Fibroblast of pulmonary artery (primary cell): ENCODE data around the gene COL4A3.

Experiments
- DNase-seq: peaks from one replicate; pipeline ENCODE4 v3.0.0-alpha.2; 2010; ENCODE audit warnings: low read depth
- H3K4me3 ChIP-seq: replicated peaks from 2 replicates; pipeline ENCODE4 v1.5.1; 2011; ENCODE audit warnings: low read depth, mild to moderate bottlenecking, control low read depth, low read length, moderate library complexity
- CTCF ChIP-seq: IDR thresholded peaks from 2 replicates; pipeline ENCODE4 v1.5.1; 2011; ENCODE audit warnings: mild to moderate bottlenecking, control low read depth, low read length, inconsistent platforms; ENCODE audit errors: missing control alignments

The COL4A3 gene

GRCh38 chr2:227320305-227321094, 156.1 kb downstream of the COL4A3 start:
- TF ChIP-seq CTCF: no peak
- H3K4me3 ChIP-seq: no peak overlapping the region
- no peak for DNase-seq

DNA sequence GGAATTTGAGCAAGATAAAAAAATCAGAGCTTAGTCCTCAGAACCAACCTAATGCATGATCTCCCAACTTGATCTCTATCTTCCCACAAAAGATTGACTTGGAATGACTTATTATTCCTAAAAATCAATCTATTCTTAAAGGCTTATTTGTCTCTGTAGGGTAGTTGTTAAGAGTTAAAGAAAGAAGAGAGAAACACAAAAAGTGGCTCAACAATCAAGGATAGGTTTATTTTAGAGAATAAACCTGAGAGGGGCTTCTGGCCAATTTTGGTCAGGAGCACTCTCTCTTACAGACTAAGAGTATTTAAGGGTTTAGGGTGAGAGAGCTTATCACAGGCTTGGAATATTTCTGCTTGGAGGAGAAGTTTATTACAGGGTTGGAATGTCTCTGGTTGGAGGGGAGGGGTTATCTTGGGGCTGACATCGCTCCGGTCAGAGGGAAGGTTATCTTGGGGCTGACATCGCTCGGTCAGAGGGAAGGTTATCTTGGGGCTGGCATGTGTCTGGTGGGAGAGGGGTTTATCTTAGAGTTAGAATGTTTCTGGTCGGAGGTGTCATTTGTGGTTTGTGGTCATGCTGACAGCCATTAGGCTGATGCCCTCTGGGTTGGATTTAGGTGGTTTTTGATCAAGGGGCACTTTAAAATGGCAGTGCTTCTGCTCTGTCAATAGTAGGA, 158.2 kb downstream of the COL4A3 start:
- TF ChIP-seq CTCF: no peak
- H3K4me3 ChIP-seq: no peak overlapping the region
- DNase-seq: no peak

GRCh38 chr2:227323818-227324217, 159.4 kb downstream of the COL4A3 start:
- no peak for TF ChIP-seq CTCF
- DNase-seq: no peak
- no peak overlapping the region for H3K4me3 ChIP-seq

DNA sequence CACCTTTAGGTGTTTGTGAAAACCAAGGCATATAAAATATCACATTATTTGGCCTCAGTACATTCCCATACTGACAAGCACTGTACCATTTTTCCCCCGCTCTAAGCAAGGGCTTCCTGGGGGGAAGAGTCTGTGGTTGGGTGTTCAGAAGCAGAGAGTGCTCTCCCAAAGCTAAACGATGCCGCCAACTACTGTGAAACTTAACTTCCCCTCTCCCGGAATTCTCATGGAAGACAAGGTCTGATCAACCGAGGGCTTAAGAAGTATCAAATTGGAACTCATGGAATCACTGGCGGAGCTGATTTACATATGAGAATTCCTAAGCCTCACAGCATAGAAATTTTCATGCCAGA, 160.2 kb downstream of the COL4A3 start:
- DNase-seq: no peak
- no peak for TF ChIP-seq CTCF
- peak overlapping the region; percentile 98 for H3K4me3 ChIP-seq

GRCh38 chr2:227324995-227325838, 160.8 kb downstream of the COL4A3 start, which contains the start of gene MFF:
Gene MFF (plus strand): TSS chr2:227325251. CDS start chr2:227330666, 5,415 bp downstream.
- TF ChIP-seq CTCF: peak; percentile 3
- peak within 1 kb of the TSS; percentile 98 for H3K4me3 ChIP-seq
- peak; percentile 95 for DNase-seq

- TF ChIP-seq CTCF: no peak
- H3K4me3 ChIP-seq: peak overlapping the region; percentile 98
Observed at GRCh38 chr2:227325839-227326195, 161.4 kb downstream of the COL4A3 start.

More at GRCh38 chr2:227325839-227326195, 161.4 kb downstream of the COL4A3 start:
- DNase-seq: peak; percentile 57
